Pons (tissue), 1 donor: ENCODE results near the gene GDI1.
"Not testable (repeated sequence)": the region's sequence is repeated elsewhere in the genome, so short reads cannot be mapped to it uniquely, and the experiment has no call there.

ENCODE experiments used
- DNase-seq: peaks from one replicate; pipeline ENCODE4 v3.0.0-alpha.2; 2016; ENCODE audit warnings: low spot score

Gene GDI1

GRCh38 chrX:154436983-154437752, at the start of gene GDI1:
Gene GDI1, plus strand, starts transcription at chrX:154437154. Its CDS starts 101 bp downstream, at chrX:154437255.
- DNase-seq: no peak

GRCh38 chrX:154388094-154388493, 48.9 kb upstream of the GDI1 start:
- DNase-seq: not testable (repeated sequence)

- not testable (repeated sequence) for DNase-seq
Measured at GRCh38 chrX:154388649-154389048, 48.3 kb upstream of the GDI1 start.

- not testable (repeated sequence) for DNase-seq
Measured at GRCh38 chrX:154389812-154390747, 46.9 kb upstream of the GDI1 start.

GRCh38 chrX:154396363-154396762, 40.6 kb upstream of the GDI1 start:
- not testable (repeated sequence) for DNase-seq

- DNase-seq: peak; percentile 26
Measured at GRCh38 chrX:154396973-154397887, 39.7 kb upstream of the GDI1 start.

- peak; percentile 95 for DNase-seq
Measured at GRCh38 chrX:154397888-154398667, 38.9 kb upstream of the GDI1 start, which contains the start of gene RPL10. Gene RPL10, plus strand, starts transcription at chrX:154398377. Its CDS starts 143 bp downstream, at chrX:154398520.

GRCh38 chrX:154398668-154399526, 38.1 kb upstream of the GDI1 start:
- DNase-seq: peak; percentile 78

- DNase-seq: no peak
Measured at GRCh38 chrX:154399527-154400368, 37.2 kb upstream of the GDI1 start.

GRCh38 chrX:154400369-154400817, 36.6 kb upstream of the GDI1 start:
- not testable (repeated sequence) for DNase-seq

GRCh38 chrX:154401045-154401799, 35.7 kb upstream of the GDI1 start:
- DNase-seq: no peak

- DNase-seq: no peak
Measured at GRCh38 chrX:154401918-154402621, 34.9 kb upstream of the GDI1 start.

GRCh38 chrX:154402622-154403127, 34.3 kb upstream of the GDI1 start:
- DNase-seq: no peak

GRCh38 chrX:154403192-154403591, 33.8 kb upstream of the GDI1 start:
- no peak for DNase-seq

GRCh38 chrX:154403858-154404257, 33.1 kb upstream of the GDI1 start:
- no peak for DNase-seq

- no peak for DNase-seq
Measured at GRCh38 chrX:154404625-154405192, 32.2 kb upstream of the GDI1 start.
